ENCODE measurements around the gene RBM33. TPM values are rescaled to one million over a fixed set of nuclear protein-coding genes. Genes with fewer than 3 reads are reported as not detected.
"Not testable (repeated sequence)": the region's sequence is repeated elsewhere in the genome, so short reads cannot be mapped to it uniquely, and the experiment has no call there.

The RBM33 gene
- total RNA-seq, 1 experiment from 2014 or later: 45.2 TPM

DNA sequence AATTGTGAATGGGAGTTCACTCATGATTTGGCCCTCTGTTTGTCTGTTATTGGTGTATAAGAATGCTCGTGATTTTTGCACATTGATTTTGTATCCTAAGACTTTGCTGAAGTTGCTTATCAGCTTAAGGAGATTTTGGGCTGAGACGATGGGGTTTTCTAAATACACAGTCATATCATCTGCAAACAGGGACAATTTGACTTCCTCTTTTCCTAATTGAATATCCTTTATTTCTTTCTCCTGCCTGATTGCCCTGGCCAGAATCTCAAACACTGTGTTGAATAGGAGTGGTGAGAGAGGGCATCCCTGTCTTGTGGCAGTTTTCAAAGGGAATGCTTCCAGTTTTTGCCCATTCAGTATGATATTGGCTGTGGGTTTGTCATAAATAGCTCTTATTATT lies 43.8 kb downstream of the RBM33 start:
- DNase-seq (ENCODE audit: low spot score): not testable (repeated sequence)

- not testable (repeated sequence) for DNase-seq (ENCODE audit: low spot score)
These were observed 46.2 kb downstream of the RBM33 start for GRCh38 chr7:155690655-155691054.

DNA sequence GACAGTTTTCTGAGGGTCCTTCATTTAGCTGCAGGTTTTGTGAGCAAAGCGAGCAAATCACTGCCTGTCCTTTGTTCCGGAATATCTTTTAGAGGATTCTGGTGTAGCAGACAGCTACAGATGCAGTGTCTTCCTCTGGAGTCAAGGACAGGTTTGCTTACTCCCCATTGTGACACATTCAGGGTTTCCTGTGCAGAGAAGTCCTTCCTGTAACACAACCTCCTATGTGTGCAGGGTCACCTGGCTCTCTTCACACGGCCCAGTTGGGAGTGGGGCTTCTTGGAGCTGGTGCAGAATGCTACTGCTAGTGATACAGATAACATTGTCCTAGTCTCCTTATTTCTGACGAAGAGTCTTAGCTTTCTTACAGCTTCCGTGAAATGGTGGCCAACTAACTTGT lies 47.9 kb downstream of the RBM33 start:
- DNase-seq (ENCODE audit: low spot score): no peak

GRCh38 chr7:155693826-155694225 lies 49.4 kb downstream of the RBM33 start:
- DNase-seq (ENCODE audit: low spot score): no peak

DNA sequence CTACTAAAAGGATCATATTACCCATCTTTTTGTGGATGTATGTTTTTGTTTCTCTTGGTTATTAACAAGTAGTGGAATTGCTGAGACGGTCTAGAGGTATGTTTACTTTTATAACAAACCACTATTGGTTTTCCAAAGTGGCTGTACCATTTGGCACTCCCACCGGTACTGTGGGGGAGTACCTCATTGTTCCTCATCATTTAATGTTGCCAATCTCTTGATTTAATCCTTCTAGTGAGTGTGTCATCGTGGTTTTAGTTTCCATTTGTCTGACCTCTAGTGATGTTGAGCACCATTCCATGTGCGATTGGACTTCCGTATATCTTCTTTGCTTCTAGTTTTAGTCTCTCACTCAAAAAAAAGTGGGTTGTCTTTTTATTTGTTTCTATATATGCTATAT lies 50.4 kb downstream of the RBM33 start:
- DNase-seq (ENCODE audit: low spot score): no peak

- DNase-seq (ENCODE audit: low spot score): no peak
These were observed 52.3 kb downstream of the RBM33 start for GRCh38 chr7:155696747-155697146.

DNA sequence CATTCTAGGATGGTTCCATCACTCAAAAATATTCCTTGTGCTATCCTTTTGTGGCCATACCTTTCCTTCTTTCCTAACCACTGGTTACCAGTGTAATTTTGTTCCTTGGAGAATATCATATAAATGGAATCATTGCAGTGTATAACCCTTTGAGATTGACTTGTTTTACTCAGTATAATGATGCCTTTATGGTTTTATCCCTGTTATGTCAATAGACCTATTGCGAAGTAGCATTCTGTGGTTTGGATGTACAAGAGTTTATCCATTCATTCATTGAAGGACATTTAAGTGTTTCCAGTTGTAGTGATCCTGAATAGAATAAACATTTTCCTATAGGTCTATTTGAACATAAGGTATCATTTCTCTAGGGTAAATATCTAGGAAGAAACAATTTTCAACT lies 54.2 kb downstream of the RBM33 start:
- DNase-seq (ENCODE audit: low spot score): no peak

DNA sequence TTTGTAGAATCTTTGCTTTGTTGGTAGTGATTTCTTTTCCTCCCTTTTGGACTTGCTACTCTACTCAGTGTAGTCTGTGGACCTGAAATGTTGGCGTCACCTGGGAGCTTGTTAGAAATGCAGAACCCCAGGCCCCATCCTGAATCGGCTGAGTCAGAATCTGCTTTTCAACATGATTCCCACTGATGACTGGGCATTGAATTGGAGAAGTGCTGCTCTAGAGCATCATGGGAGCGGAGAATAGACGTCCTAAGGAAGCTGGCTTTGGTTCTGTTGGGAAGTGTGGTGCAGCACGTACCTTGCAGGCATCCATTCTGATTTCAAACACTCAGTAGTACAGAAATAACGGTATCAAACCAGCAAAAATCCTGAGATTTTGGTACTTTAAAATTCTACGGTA lies 54.7 kb downstream of the RBM33 start:
- no peak for DNase-seq (ENCODE audit: low spot score)

DNA sequence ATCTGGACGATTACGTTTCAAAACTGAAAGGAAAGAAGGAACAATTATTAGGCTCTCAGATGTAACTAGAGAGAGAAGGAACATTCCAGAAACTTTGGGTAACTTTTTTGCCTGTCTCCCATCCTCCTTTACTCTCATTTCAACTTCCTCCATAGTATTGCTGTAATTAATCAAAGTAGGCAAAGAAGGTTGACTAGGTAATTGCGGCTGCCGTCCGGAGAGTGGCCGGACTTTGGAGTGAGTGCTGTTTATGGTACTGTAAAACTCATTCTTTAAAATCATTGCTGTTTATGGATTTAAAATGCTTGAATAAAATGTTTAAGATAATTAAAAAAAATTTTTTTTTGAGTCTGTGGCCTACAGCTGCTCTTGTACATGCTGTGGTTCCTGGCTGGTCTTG lies 56.4 kb downstream of the RBM33 start:
- DNase-seq (ENCODE audit: low spot score): no peak

- peak; percentile 16 for DNase-seq (ENCODE audit: low spot score)
These were observed 57.6 kb downstream of the RBM33 start for GRCh38 chr7:155701972-155702544.

GRCh38 chr7:155702616-155703015 lies 58.2 kb downstream of the RBM33 start:
- DNase-seq (ENCODE audit: low spot score): peak; percentile 20

DNA sequence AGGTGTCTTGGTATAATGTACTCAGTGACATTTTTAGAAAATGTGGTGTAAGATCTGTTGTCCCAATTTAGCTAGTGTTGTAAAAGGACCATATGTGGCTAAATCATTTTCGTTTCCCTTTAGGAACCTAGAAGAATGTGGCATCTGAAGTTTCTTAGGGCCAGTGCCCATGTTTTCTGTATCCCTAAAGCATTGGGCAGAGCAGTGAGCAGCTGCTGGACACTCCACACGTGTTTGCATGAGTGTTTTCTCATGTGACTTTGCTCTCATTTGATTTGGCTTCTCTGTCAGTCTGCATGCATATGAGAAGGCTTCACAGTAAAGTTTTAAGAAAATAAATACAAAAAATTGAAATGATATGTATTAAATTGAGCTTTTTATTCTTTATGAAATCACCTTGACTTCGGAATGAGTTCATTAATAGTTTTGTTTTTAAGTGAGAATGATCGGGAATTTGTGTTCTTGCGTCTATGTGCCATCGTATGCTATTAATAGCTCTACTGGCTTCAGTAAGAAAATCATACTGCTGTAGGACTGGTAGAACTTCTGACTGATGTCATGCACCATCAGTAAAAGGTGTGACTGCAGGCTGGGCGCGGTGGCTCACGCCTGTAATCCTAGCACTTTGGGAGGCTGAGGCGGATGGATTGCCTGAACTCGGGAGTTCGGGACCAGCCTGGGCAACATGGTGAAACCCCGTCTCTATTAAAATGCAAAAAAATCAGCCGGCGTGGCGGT lies 61.3 kb downstream of the RBM33 start:
- no peak for DNase-seq (ENCODE audit: low spot score)

- DNase-seq (ENCODE audit: low spot score): no peak
These were observed 61.9 kb downstream of the RBM33 start for GRCh38 chr7:155706376-155706775.

- DNase-seq (ENCODE audit: low spot score): no peak
These were observed 65.0 kb downstream of the RBM33 start for GRCh38 chr7:155709453-155709852.

GRCh38 chr7:155710031-155710430 lies 65.6 kb downstream of the RBM33 start:
- DNase-seq (ENCODE audit: low spot score): no peak

DNA sequence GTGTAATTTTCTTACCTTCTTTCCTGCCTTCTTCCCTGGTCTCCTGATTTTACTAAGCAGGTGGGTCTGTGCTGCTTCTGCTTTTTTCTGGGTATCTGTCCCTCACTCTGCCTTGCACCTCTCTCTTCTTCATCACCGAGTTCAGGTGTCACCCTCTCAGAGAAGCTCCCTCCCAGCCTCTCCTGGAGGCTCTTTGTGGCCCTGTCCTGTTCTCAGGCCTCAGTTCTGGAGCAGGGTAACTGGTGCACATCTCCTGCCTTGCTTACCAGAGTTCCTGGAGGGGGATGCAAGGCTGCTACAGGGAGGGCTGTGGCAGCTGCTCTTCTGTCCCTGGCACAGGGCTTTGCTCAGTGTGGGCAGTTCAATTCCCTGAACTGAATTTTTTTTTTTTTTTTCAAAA lies 66.1 kb downstream of the RBM33 start:
- no peak for DNase-seq (ENCODE audit: low spot score)

DNA sequence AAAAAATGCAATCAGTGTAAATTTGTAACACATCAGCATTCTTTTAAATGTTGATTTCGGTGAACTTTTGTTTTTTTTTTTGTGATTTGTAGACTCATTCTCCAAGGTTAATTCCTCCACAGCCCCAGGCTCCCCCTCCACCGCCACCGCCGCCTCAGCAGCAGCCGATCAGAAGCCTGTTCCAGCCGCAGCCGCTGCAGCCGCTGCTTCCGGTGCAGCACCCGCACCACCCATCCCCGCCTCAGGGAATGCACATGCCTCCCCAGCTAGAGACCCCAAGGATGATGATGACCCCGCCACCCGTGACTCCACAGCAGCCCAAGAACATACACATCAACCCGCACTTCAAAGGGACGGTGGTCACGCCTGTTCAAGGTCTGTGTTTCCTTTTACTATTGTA lies 66.6 kb downstream of the RBM33 start:
- DNase-seq (ENCODE audit: low spot score): no peak

DNA sequence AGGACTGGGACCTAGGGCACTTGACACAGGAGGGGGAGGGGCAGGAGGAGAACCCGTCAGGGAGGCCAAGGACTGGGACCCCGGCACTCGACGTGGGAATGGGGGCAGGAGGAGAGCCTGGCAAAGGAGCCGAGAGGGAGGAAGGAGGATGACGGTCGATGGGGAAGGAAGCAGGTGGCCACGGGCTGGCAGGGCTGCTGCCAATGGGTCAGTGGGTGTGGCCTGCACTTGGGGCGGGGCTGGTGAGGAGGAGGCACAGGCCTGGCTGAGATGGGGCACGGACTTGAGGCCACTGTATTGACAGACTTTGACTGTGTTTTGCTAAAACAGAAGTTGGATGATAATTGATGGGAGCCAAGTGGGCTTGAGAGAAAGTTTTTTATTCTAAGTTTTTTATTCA lies 68.9 kb downstream of the RBM33 start:
- DNase-seq (ENCODE audit: low spot score): no peak

DNA sequence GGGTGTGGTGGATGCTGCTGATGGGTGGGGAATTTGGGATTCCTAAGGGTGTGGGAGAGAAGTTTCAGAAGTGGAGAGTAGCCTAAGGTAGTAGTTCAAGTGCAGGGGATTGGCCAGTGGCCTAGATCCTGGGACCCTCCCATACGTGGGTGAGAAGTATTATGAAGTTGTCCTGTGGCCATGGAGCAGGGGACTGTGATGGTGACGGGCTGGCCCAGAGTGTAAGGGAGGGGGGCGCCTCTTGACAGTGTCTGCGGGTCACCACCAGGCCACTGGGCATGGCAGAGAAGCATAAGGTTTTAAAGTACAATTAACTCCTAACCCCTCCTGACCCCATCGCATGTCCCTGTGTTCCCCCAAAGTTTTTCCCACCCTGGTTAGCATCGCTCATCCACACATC lies 70.2 kb downstream of the RBM33 start:
- DNase-seq (ENCODE audit: low spot score): no peak

GRCh38 chr7:155715111-155715805 lies 70.8 kb downstream of the RBM33 start:
- no peak for DNase-seq (ENCODE audit: low spot score)

- DNase-seq (ENCODE audit: low spot score): no peak
These were observed 72.7 kb downstream of the RBM33 start for GRCh38 chr7:155717010-155717744.

DNA sequence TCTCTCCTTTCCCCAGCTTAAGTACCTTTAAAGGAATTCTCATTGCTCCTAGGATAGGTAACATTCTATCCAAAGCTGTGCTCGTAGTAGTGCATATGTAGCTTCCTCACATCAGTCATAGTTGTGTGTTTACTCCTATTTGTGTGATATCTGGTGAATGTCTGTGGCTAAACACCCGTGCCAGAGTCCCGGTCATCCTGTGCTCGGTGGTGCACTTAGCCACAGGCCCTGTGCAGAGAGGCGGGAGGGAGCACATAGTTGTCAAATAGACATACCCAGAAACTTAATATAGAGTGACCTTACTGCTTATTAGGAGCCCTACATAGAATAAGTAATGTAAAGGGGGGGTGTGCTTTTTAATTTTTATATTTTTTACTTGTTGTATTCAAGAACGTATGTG lies 76.6 kb downstream of the RBM33 start:
- DNase-seq (ENCODE audit: low spot score): no peak

All from HT-29 (cell line).